Panc1 (cell line): ENCODE results near the gene TEX261.

Experiments
- CTCF ChIP-seq: fragments of 450-650 bp; IDR thresholded peaks from 2 replicates; pipeline ENCODE4 v1.5.1; 2017; ENCODE audit warnings: mild to moderate bottlenecking
- POLR2AphosphoS5 ChIP-seq: IDR thresholded peaks from 2 replicates; pipeline ENCODE4 v1.6.1; 2012; ENCODE audit warnings: mild to moderate bottlenecking, low read depth, low read length, moderate library complexity
- REST ChIP-seq, 2 experiments: IDR thresholded peaks; 2 replicates each; pipeline ENCODE4 v1.6.1; 2011 to 2012; ENCODE audit warnings: low read depth in 2 of 2, control low read depth in 1 of 2, low read length in 1 of 2, mild to moderate bottlenecking in 1 of 2, moderate library complexity in 1 of 2; ENCODE audit not compliant: insufficient read depth in 1 of 2
- TCF7L2 ChIP-seq: IDR thresholded peaks from 2 replicates; pipeline ENCODE4 v1.6.1; 2011; ENCODE audit warnings: mild to moderate bottlenecking, low read depth, low read length, inconsistent platforms

GRCh38 chr2:70948337-70949003 lies 46.2 kb downstream of the TEX261 start:
- TF ChIP-seq TCF7L2 (no peak), CTCF (peak; percentile 97), POLR2AphosphoS5 (no peak), REST (IDR thresholded peaks at IDR 0.05; ENCODE audit: insufficient read depth in 1 of 2, low read depth in 2 of 2, low read length in 1 of 2) (no peak)
